ENCODE data around the gene SRSF8. TPM values are rescaled to one million over a fixed set of nuclear protein-coding genes. Genes with fewer than 3 reads are reported as not detected.
"Not testable (repeated sequence)": the region's sequence is repeated elsewhere in the genome, so short reads cannot be mapped to it uniquely, and the experiment has no call there.

The SRSF8 gene
- total RNA-seq, 4 donors from 2014 or later = 24.3 to 70.6 (median 32.9) TPM

DNA sequence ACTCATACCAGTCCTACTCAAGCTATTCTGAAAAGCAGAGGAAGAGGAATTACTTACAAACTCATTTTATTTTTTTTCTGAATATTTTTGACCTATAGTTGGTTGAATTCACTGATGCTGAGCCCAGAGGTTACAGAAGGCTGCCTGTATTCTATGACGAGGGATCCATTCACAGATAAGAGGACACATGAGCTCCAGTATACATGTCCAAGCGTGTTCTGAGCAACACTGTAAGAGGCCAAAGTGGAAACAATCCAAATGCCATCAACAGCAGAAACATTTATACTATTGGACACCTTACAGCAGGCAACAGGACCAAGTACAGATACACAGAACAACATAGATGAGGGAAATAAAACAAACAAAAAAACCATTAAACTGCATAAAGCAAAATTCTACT lies 31.4 kb upstream of the SRSF8 start:
- Histone ChIP-seq H3K27me3 (peaks cover 0 to 10% of the 10 kb centered on the region in 2 donors), H3K36me3 (no peaks in the 10 kb centered on the region), H3K9me3 (no peaks in the 10 kb centered on the region), H3K4me1 (no peaks in the 10 kb centered on the region), H3K27ac (no peak overlapping the region), H3K4me3 (no peak overlapping the region)
- no peak for DNase-seq
- intact Hi-C loops (cut with DNase I; ENCODE audit: low total_unique reads) = no loop called here
- TF ChIP-seq POLR2A (IDR thresholded peaks at IDR 0.05) = no peak
- TF ChIP-seq, protein P1, sequence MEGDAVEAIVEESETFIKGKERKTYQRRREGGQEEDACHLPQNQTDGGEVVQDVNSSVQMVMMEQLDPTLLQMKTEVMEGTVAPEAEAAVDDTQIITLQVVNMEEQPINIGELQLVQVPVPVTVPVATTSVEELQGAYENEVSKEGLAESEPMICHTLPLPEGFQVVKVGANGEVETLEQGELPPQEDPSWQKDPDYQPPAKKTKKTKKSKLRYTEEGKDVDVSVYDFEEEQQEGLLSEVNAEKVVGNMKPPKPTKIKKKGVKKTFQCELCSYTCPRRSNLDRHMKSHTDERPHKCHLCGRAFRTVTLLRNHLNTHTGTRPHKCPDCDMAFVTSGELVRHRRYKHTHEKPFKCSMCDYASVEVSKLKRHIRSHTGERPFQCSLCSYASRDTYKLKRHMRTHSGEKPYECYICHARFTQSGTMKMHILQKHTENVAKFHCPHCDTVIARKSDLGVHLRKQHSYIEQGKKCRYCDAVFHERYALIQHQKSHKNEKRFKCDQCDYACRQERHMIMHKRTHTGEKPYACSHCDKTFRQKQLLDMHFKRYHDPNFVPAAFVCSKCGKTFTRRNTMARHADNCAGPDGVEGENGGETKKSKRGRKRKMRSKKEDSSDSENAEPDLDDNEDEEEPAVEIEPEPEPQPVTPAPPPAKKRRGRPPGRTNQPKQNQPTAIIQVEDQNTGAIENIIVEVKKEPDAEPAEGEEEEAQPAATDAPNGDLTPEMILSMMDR (IDR thresholded peaks at IDR 0.05) = no peak

GRCh38 chr11:95037356-95038035 lies 29.2 kb upstream of the SRSF8 start:
- intact Hi-C loops (cut with DNase I; ENCODE audit: low total_unique reads); DNase-seq; H3K4me1 ChIP-seq; H3K36me3 ChIP-seq; H3K9me3 ChIP-seq; H3K27ac ChIP-seq: not testable (repeated sequence)
- peaks cover 0 to 10% of the 10 kb centered on the region in 2 donors for H3K27me3 ChIP-seq
- H3K4me3 ChIP-seq = peak overlapping the region; percentile 14 to 17

DNA sequence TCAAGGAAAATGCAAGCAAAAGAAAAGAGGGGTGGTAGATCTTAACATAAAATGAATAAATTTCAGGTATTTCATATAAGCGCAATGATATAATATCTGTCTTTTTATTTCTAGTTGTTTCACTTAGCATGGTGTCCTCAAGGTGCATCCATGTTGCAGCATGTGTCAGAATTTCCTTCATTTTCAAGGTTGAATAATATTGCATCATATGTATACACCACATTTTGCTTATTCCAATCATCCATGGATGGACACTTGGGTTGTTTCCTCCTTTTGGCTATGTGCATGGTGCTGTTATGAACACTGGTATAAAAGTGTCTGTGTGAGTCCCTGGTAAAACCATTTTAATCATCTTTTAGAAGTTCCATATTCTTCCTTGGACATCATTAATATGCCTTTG lies 24.5 kb upstream of the SRSF8 start:
- no peak for DNase-seq
- Histone ChIP-seq H3K27ac (no peak overlapping the region), H3K27me3 (no peaks in the 10 kb centered on the region), H3K4me1 (no peaks in the 10 kb centered on the region), H3K36me3 (no peaks in the 10 kb centered on the region), H3K9me3 (no peaks in the 10 kb centered on the region), H3K4me3 (no peak overlapping the region)
- intact Hi-C loops (cut with DNase I; ENCODE audit: low total_unique reads) = no loop called here
- no peak for TF ChIP-seq POLR2A (IDR thresholded peaks at IDR 0.05)
- TF ChIP-seq, protein P1 (IDR thresholded peaks at IDR 0.05) = no peak

- H3K9me3 ChIP-seq = no peaks in the 10 kb centered on the region
- intact Hi-C loops (cut with DNase I; ENCODE audit: low total_unique reads) = no loop called here
- H3K4me3 ChIP-seq = no peak overlapping the region
- TF ChIP-seq, protein P1 (IDR thresholded peaks at IDR 0.05) = no peak
- TF ChIP-seq POLR2A (IDR thresholded peaks at IDR 0.05) = no peak
- DNase-seq = no peak
- H3K27ac ChIP-seq = no peak overlapping the region
- no peaks in the 10 kb centered on the region for H3K27me3 ChIP-seq
- H3K4me1 ChIP-seq = no peaks in the 10 kb centered on the region
- no peaks in the 10 kb centered on the region for H3K36me3 ChIP-seq
These were observed 23.8 kb upstream of the SRSF8 start for GRCh38 chr11:95042906-95043305.

DNA sequence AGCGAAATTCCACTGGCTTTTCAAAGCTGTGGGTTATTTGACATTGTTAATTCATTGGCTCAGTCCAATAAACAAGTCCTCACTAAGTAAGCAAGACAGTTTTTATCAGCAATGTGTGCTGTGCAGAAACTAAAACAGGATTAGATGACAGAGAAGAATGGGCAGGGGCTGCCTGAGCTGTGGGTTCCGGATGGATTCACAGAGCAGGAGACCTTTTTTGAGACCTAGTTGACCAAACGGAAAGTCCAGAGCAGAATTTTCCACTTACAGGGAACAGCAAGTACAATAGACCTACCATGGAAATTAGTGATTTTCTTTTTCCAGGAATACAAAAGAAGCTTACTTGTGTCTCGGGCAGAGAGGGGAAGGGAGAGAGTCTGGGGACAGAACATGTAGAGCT lies 22.7 kb upstream of the SRSF8 start:
- TF ChIP-seq POLR2A (IDR thresholded peaks at IDR 0.05) = no peak
- TF ChIP-seq, protein P1 (IDR thresholded peaks at IDR 0.05) = no peak

More for the DNA sequence above, 22.7 kb upstream of the SRSF8 start:
- DNase-seq = no peak
- intact Hi-C loops (cut with DNase I; ENCODE audit: low total_unique reads) = no loop called here
- Histone ChIP-seq H3K4me1 (no peaks in the 10 kb centered on the region), H3K27me3 (no peaks in the 10 kb centered on the region), H3K27ac (no peak overlapping the region), H3K9me3 (no peaks in the 10 kb centered on the region), H3K36me3 (no peaks in the 10 kb centered on the region), H3K4me3 (no peak overlapping the region)

Measured in uterus (tissue), 4 donors.